ENCODE measurements around the gene BCKDHB. TPM values are rescaled to one million over a fixed set of nuclear protein-coding genes. Genes with fewer than 3 reads are reported as not detected.

The BCKDHB gene
- total and polyA plus RNA-seq, 8 donors, result 7.8 to 44.6 (median 20.3) TPM

DNA sequence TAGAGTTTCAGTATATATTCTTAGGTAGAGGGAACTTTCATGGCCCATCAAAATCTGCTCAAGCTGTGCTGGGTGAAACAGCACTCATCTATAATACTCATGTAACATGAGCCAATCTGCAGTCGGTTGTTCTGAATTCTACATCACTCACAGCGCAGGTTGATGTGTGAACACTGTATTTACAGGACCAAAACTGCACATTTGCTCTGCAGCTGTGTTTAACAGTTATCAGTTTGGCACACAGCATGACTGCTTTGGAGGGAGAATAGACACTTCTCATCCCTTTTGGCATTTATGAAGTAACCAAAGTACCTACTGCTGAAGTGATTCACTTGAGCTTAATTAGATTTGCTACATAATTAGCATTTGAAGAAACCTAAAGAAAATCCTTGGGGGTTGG, 225.1 kb downstream of the BCKDHB start:
- intact Hi-C loops (cut with DNase I; ENCODE audit: low total_unique reads), result no loop called here

GRCh38 chr6:80331974-80332373, 225.5 kb downstream of the BCKDHB start:
- Histone ChIP-seq H3K9me3 (no peaks in the 10 kb centered on the region), H3K27ac (no peak overlapping the region), H3K4me1 (peaks cover 0 to 9% (median 4%) of the 10 kb centered on the region in 4 donors), H3K27me3 (no peaks in the 10 kb centered on the region), H3K36me3 (no peaks in the 10 kb centered on the region), H3K4me3 (no peak overlapping the region)
- DNase-seq, result no peak
- 56 to 77% (median 60%) methylated on average over 3 of the region's 3 CpGs for WGBS, 5 donors
- intact Hi-C loops (cut with DNase I; ENCODE audit: low total_unique reads), result no loop called here
- TF ChIP-seq EP300 (IDR thresholded peaks at IDR 0.05) (no peak), POLR2A (IDR thresholded peaks at IDR 0.05) (no peak), POLR2AphosphoS5 (IDR thresholded peaks at IDR 0.05) (no peak)
- TF ChIP-seq, protein P1, sequence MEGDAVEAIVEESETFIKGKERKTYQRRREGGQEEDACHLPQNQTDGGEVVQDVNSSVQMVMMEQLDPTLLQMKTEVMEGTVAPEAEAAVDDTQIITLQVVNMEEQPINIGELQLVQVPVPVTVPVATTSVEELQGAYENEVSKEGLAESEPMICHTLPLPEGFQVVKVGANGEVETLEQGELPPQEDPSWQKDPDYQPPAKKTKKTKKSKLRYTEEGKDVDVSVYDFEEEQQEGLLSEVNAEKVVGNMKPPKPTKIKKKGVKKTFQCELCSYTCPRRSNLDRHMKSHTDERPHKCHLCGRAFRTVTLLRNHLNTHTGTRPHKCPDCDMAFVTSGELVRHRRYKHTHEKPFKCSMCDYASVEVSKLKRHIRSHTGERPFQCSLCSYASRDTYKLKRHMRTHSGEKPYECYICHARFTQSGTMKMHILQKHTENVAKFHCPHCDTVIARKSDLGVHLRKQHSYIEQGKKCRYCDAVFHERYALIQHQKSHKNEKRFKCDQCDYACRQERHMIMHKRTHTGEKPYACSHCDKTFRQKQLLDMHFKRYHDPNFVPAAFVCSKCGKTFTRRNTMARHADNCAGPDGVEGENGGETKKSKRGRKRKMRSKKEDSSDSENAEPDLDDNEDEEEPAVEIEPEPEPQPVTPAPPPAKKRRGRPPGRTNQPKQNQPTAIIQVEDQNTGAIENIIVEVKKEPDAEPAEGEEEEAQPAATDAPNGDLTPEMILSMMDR (IDR thresholded peaks at IDR 0.05), result no peak

More for the DNA sequence above, 225.1 kb downstream of the BCKDHB start:
- H3K4me3 ChIP-seq, result no peak overlapping the region
- H3K4me1 ChIP-seq, result peaks cover 0 to 9% (median 4%) of the 10 kb centered on the region in 4 donors
- DNase-seq, result no peak
- H3K36me3 ChIP-seq, result no peaks in the 10 kb centered on the region
- TF ChIP-seq EP300 (IDR thresholded peaks at IDR 0.05) (no peak), POLR2A (IDR thresholded peaks at IDR 0.05) (no peak)
- TF ChIP-seq, protein P1 (IDR thresholded peaks at IDR 0.05), result no peak
- WGBS, 5 donors, result 59 to 79% (median 65%) methylated on average over 2 of the region's 2 CpGs
- H3K9me3 ChIP-seq, result no peaks in the 10 kb centered on the region
- no peaks in the 10 kb centered on the region for H3K27me3 ChIP-seq
- H3K27ac ChIP-seq, result no peak overlapping the region

- intact Hi-C loops (cut with DNase I; ENCODE audit: low total_unique reads), result no loop called here
- WGBS, 5 donors, result 19 to 45% (median 41%) methylated on average over 3 of the region's 3 CpGs
- no peaks in the 10 kb centered on the region for H3K9me3 ChIP-seq
- H3K4me1 ChIP-seq, result peaks cover 0 to 9% (median 4%) of the 10 kb centered on the region in 4 donors
- TF ChIP-seq EP300 (IDR thresholded peaks at IDR 0.05), result no peak
- DNase-seq, result no peak
- H3K4me3 ChIP-seq, result no peak overlapping the region
- no peak overlapping the region for H3K27ac ChIP-seq
- no peaks in the 10 kb centered on the region for H3K27me3 ChIP-seq
- no peaks in the 10 kb centered on the region for H3K36me3 ChIP-seq
Measured at GRCh38 chr6:80333342-80333741, 226.9 kb downstream of the BCKDHB start.

GRCh38 chr6:80335121-80335531, 228.7 kb downstream of the BCKDHB start:
- H3K4me1 ChIP-seq, result peaks cover 0 to 9% (median 4%) of the 10 kb centered on the region in 4 donors
- no peak overlapping the region for H3K4me3 ChIP-seq
- 59 to 78% (median 69%) methylated on average over 6 of the region's 6 CpGs for WGBS, 5 donors
- TF ChIP-seq, protein P1 (IDR thresholded peaks at IDR 0.05), result no peak
- TF ChIP-seq POLR2A (IDR thresholded peaks at IDR 0.05) (no peak), EP300 (IDR thresholded peaks at IDR 0.05) (no peak), POLR2AphosphoS5 (IDR thresholded peaks at IDR 0.05) (no peak)
- no peaks in the 10 kb centered on the region for H3K9me3 ChIP-seq
- no peaks in the 10 kb centered on the region for H3K27me3 ChIP-seq
- no peak for DNase-seq
- no peak overlapping the region for H3K27ac ChIP-seq
- intact Hi-C loops (cut with DNase I; ENCODE audit: low total_unique reads), result no loop called here
- H3K36me3 ChIP-seq, result no peaks in the 10 kb centered on the region

DNA sequence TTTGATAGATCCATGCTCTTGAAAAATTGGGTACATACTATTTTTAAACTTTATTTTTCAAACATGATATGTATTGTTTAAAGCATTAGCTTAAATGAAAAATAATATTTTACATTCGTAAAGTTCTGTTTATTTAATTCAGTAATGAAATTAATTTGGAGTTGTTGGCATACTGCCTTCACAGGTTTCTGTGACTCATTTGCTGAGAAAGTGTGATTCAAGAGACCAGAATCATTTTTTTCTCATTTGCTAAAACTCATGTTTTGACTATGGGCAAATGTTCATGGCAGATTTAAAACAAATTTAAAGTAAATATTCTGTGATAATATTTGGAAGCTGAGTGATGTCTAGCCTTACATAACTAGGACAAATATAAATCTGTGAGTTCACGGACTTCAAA, 230.4 kb downstream of the BCKDHB start:
- Histone ChIP-seq H3K36me3 (no peaks in the 10 kb centered on the region), H3K4me1 (peaks cover 0 to 9% (median 4%) of the 10 kb centered on the region in 4 donors), H3K27me3 (no peaks in the 10 kb centered on the region), H3K9me3 (no peaks in the 10 kb centered on the region), H3K4me3 (no peak overlapping the region), H3K27ac (no peak overlapping the region)
- WGBS, 5 donors, result 65 to 83% (median 72%) methylated on average over 2 of the region's 2 CpGs
- no peak for DNase-seq
- intact Hi-C loops (cut with DNase I; ENCODE audit: low total_unique reads), result no loop called here
- TF ChIP-seq, protein P1 (IDR thresholded peaks at IDR 0.05), result no peak
- TF ChIP-seq EP300 (IDR thresholded peaks at IDR 0.05), result no peak
- no peak for TF ChIP-seq POLR2AphosphoS5 (IDR thresholded peaks at IDR 0.05)
- TF ChIP-seq POLR2A (IDR thresholded peaks at IDR 0.05), result no peak

All from stomach (tissue), 9 donors.